Fibroblast of peridontal ligament (primary cell): ENCODE data around the gene NEK9.
A peak's percentile ranks its signal among the peaks of the same experiment; 100 is the strongest.

Source experiments
- DNase-seq: peaks from one replicate; pipeline ENCODE4 v3.0.0-alpha.2; 2010; ENCODE audit errors: extremely low read depth

The NEK9 gene

DNA sequence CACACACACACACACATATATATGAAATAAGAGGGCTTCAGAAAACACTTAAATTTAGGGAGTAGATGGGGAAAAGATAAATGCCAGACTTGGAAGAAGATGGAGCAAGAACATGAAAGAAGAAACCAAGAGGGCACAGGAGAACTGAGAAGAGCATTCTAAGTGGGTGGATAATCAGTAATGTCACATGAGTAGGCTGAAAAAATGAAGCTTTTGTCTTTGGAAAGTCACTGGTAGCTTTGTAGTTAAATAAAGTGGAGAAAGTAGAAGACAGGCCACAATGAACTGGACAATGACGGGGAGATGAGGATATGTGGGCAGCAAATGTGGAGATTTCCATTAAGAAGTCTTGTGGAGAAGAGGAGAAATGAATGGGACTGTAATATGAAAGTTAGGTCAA, 59.6 kb downstream of the NEK9 start:
- no peak for DNase-seq

DNA sequence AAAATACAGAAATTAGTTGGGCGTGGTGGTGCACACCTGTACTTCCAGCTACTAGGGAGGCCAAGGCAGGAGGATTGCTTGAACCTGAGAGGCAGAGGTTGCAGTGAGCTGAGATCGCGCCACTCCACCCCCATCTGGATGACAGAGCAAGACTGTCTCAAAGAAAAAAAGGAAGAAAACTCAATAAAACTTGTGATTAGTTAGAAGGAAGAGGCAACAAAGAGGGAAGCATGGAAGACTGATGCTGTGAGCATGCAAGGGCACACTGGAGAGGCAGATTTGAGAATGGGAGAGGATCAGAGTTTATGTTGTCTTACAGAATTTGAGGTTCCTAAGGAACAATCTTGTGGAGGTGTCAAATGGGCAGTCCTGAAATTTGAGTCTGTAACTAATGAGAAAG, 60.2 kb downstream of the NEK9 start:
- DNase-seq = no peak

DNA sequence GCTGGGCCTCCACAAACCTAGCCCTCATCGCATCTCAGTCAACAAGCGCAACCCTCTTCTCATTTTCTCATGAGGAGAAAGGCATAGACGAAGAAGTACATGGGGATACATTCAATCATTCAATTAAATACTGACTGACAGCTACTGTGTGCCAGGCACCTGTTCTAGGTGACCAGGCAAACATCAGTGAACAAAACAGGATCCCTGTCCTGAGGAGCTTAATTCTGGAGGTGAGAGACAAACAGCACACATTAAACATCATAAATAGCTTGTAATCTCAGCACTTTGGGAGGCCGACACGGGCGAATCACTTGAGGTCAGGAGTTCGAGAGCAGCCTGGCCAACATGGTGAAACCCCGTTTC, 62.7 kb downstream of the NEK9 start:
- DNase-seq = no peak

- peak; percentile 86 for DNase-seq
Measured at GRCh38 chr14:75063491-75064204, 63.2 kb downstream of the NEK9 start, which contains the start of gene ACYP1. Gene ACYP1, minus strand, starts transcription at chr14:75064024. Its CDS starts 471 bp downstream, at chr14:75063553.

DNA sequence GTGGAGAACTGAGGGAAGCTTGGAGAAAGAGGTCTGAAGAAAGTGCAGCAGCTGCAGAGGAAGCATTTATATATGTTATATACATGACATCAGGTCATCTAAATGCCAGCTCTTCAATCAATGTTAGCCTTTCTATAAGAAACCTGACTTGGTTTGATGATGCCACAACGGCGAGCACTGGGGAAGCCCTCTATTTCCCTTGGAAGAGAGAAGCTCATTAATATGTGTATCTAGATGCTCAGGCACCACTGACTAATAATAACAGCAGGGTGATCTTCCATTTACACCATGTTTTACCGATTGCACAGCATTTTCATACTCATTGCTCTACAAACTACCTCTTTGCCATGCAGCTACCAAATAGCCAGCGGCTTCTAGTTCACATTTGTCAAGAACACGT, 63.8 kb downstream of the NEK9 start:
- no peak for DNase-seq

- DNase-seq = no peak
Measured at GRCh38 chr14:75060420-75060819, 66.4 kb downstream of the NEK9 start.

DNA sequence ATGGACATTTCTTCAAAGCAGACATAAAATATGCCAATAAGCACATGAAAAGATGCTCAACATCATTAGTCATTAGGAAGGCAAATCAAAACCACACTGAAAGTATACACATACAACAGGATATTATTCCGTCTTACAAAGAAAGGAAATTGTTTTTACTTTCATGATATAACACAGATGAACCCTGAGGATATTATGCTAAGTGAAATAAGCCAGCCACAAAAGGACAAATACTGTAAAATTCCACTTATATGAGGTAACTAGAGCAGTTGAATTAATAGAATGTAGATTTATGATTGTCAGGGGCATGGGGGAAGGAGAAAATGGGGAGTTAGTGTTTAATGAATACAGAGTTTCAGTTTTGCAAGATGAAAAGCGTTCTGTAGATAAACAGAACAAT, 67.2 kb downstream of the NEK9 start:
- DNase-seq = peak; percentile 20

- DNase-seq = peak; percentile 40
Measured at GRCh38 chr14:75054421-75054820, 72.4 kb downstream of the NEK9 start.

- peak; percentile 83 for DNase-seq
Measured at GRCh38 chr14:75053396-75054291, 73.2 kb downstream of the NEK9 start.

- no peak for DNase-seq
Measured at GRCh38 chr14:75051556-75051899, 75.3 kb downstream of the NEK9 start.

DNA sequence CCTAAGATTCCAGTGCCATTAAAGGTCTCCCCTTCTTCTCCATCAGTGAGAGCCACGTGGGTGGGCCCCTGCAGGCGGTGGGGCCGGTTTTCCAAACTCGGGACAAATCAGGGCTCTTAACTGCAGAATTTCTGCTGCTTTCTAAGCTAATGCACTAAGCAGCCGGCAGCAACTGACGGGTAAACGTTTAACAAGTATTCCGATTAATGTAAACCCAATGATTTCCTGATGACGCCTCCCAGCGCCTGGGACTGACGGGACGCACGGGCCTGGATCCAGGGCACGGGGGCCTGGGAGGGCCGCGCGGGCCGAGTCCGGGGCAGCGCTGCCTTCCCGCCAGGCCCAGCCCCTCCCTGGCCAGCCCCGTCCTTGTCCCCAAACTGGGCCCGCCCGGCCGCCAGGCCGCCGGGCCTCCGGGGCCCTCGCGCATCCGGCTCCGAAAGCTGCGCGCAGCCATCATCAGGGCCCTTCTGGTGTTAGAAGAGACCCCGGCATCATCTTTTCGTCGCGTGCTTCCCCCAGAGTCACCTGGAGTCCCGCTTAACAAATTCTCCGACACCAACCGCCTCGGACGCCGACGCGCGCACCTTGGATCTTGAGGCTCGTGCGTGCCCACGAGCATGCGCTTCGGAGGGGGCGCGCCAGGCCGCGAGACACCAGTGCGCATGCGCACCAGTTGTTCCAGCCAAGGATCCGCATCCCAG, 75.8 kb downstream of the NEK9 start, which contains the start of gene MLH3:
Gene MLH3 (minus strand): TSS at position 616 of the 704 bp plus-strand sequence. CDS start 1,812 bp downstream, outside the sequence.
- DNase-seq = peak; percentile 74

GRCh38 chr14:75049731-75050201, 77.1 kb downstream of the NEK9 start:
- DNase-seq = peak; percentile 97

DNA sequence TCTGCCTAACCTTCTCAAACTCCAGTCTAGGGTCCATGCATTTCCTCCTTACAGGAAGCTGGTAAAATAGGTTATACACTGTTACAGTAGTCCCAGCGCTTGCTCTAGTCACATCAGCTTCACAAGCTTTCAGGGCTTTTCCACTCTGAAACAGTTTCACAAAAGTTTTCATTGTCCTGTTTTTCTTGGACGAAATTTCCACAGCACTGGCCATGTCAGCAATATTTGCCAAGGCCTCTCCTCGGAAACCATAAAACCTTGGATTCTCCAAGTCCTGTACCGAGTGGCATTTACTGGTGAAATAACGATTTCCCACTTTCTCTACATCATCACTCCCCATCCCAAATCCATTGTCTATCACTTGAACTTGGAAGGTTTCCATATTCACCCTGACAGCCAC, 77.7 kb downstream of the NEK9 start:
- DNase-seq = no peak

- no peak for DNase-seq
Measured at GRCh38 chr14:75048101-75048500, 78.7 kb downstream of the NEK9 start.

DNA sequence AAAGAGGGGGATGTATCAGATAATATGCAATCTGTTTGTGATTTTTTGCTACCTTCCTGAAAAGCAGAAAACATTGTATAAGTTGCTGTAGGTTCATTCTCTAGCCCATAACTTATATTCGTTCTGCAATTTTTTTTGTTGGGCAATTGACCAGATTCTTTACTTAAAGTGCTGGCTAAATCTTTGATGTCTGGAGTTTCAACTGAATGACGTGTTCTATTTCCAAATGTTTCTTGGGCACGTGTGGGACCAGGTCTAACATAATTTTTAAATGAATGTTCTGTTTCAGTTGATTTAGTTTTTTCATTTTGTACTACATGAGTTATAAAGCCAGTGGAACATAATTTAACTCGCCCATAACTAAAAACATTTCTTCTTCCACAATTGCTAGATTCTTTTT, 79.3 kb downstream of the NEK9 start:
- DNase-seq = peak; percentile 26

DNA sequence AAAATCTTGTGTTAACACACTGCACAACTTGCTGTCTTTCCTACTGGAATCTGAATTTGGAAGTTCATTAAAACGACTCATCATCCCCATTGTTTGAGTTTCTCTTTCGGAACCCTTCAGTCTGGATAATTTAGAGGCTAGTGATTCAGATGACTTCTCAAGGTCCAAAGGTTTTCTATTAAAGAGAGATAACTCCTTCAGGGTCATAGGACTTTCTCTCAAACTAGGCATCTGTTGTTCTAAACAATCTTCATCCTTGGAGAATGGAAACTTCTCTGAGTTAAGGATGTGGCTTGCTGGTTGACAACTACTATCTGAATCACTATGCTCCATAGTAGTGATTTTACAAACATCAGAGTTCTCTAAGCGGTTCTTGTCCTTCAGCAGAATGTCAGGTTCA, 79.9 kb downstream of the NEK9 start:
- DNase-seq = peak; percentile 27

DNA sequence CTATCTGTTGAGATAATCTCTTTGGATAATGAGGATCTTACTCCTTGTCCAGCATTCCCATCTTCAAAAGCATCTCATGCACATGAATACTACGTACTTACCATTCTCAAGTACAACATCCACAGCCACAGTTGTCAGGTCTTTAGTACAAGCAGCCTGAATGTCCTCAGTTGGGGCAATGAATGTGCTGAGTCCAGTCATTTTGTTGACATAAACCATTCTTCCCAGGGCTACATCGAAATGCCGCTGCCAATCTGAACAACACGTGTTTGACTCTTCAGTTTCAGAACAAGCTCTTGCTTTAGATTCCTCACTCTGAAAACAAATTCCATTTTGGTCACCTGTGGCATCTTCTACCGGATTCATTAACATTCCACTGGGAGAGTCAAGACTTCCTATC, 80.6 kb downstream of the NEK9 start:
- DNase-seq = no peak

DNA sequence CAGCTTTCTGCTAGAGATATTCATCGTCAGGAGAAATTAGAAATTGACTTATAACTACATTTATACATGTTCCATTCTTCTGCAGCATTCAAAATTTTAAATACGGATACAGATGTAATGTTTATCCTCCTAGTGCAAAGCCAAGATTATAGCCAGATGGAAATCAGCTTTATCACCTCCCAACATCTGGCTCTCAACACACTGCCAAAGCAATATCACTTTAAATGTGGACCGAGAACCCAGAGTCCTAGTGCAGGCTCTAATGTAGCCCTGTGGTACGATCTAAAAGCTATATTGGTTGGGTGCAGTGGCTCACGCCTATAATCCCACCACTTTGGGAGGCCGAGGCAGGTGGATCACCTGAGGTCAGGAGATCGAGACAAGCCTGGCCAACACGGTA, 82.1 kb downstream of the NEK9 start:
- peak; percentile 35 for DNase-seq

GRCh38 chr14:75044322-75044721, 82.5 kb downstream of the NEK9 start:
- DNase-seq = peak; percentile 55

- DNase-seq = peak; percentile 54
Measured at GRCh38 chr14:75042035-75042434, 84.8 kb downstream of the NEK9 start.

DNA sequence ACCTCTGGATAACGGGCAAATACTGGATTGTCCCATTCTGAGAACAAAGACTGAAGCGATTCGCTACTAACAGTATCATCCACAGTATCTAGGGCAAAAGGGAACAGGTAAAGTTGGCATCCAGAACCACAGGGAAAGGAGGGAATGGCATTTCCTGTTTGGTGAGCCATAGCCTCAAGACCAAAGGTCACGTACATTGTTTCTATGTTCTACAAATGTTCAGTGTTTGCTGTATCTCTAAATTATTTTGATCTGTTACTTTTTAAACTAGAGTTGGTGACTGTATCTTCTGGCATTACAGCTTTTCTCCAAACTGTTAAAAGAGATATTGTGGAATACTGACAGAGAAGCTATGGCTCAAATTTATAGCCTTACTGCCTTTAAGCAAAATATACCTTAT, 85.2 kb downstream of the NEK9 start:
- DNase-seq = no peak

DNA sequence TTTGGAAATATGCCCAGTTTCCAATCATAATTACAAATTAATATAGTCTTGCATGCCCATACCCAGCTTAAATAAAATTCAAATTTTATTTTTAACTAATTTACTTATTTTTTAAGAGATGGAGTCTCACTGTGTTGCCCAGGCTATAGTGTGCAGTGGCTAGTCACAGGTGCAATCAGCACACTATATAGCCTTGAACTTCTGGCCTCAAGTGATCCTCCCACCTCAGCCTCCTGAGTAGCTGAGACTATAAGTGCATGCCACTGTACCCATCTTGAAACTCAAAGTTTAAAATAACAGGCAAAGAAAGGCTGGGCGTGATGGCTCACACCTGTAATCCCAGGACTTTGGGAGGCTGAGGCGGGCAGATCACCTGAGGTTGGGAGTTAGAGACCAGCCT, 85.9 kb downstream of the NEK9 start:
- DNase-seq = no peak
